ENCODE measurements around the gene PLD6.
"Not testable (repeated sequence)": the region's sequence is repeated elsewhere in the genome, so short reads cannot be mapped to it uniquely, and the experiment has no call there.

PLD6 gene

GRCh38 chr17:17206124-17206912, at the start of gene PLD6:
Gene PLD6 (minus strand): TSS chr17:17206333. CDS start chr17:17206286, 47 bp downstream.
- peak; percentile 87 for DNase-seq (ENCODE audit: low spot score)

DNA sequence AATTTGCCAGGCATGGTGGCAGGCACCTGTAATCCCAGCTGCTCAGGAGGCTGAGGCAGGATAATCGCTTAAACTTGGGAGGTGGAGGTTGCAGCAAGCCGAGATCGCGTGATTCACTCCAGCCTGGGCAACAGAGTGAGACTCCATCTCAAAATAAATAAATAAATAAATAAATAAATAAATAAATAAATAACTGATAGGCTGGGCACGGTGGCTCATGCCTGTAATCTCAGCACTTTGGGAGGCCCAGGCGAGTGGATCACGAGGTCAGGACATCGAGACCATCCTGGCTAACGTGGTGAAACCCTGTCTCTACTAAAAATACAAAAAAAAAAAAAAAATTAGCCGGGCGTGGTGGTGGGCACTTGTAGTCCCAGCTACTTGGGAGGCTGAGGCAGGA, 49.6 kb upstream of the PLD6 start:
- not testable (repeated sequence) for DNase-seq (ENCODE audit: low spot score)

DNA sequence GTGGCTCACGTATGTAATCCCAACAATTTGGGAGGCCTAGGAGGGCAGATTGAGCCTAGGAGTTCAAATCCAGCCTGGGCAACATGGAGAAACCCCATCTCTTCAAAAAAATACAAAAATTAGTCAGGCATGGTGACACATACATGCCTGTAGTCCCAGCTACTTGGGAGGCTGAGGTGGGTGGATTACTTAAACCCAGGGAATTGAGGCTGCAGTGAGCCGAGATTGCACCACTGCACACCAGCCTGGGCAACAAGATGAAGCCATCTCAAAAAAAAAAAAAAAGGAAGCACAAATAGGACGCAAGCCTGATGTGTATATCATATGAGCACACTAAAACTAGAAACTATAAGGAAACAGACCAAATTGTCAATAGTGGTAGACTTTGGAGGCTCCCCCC, 47.9 kb upstream of the PLD6 start:
- DNase-seq (ENCODE audit: low spot score) = no peak

GRCh38 chr17:17253406-17253805, 47.3 kb upstream of the PLD6 start:
- no peak for DNase-seq (ENCODE audit: low spot score)

- DNase-seq (ENCODE audit: low spot score) = no peak
Measured at GRCh38 chr17:17252149-17252661, 46.1 kb upstream of the PLD6 start.

DNA sequence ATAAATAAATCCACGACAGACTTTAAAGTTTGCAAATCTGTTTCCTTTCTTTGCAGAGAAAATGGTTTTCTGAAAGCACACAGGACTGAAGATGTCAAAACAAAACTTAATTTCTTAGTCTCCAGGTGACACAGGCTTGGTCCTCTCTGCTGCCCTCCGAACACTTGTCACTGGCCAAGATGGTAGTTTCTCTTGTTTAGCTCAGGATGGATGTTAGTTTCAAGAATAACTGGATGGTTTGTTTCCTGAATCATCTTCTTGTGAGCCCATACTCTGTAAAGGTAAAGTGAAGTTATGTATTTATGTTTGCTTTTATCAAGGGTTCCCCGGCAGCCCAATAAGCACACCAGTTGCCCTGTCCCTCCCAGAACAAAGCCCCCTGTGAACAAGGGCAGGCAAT, 40.7 kb upstream of the PLD6 start:
- DNase-seq (ENCODE audit: low spot score) = no peak

- no peak for DNase-seq (ENCODE audit: low spot score)
Measured at GRCh38 chr17:17243163-17243562, 37.0 kb upstream of the PLD6 start.

DNA sequence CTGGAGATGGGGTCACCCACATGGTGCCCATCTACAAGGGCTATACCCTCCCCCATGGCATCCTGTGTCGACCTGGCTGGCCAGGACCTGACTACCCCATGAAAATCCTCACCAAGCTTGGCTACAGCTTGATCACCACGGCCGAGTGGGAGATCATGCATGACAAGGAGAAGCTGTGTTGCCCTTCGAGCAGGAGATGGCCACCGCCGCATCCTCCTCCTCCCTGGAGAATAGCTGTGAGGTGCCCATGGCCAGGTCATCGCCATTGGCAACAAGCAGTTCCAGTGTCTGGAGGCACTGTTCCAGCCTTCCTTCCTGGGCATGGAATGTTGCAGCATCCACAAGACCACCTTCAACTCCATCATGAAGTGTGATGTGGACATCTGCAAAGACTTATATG, 36.1 kb upstream of the PLD6 start:
- DNase-seq (ENCODE audit: low spot score) = no peak

- DNase-seq (ENCODE audit: low spot score) = no peak
Measured at GRCh38 chr17:17241656-17242055, 35.5 kb upstream of the PLD6 start.

DNA sequence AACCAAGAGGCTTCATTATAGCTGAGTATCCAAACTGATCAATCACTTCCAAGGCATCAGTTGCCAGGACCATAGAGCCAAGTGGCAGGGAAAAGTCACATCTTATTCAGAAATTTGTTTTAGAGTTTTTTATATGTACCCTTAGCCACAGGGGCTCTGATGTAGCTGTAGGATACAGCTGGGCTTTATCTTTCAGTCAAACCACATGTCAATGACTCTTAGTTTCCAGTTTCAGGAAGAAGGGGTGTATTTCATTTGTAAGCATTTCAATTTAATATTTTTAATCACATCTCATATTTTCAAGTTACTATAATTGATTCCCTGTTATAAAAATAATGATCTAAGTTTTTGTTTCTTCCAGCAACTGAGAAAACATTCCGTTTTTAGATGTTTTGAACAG, 33.7 kb upstream of the PLD6 start:
- DNase-seq (ENCODE audit: low spot score) = no peak

GRCh38 chr17:17237026-17237799, 31.1 kb upstream of the PLD6 start, which contains the start of gene FLCN:
Gene FLCN (minus strand): TSS chr17:17237168. CDS start chr17:17228137, 9,031 bp downstream.
- DNase-seq (ENCODE audit: low spot score) = peak; percentile 75

GRCh38 chr17:17236295-17237025, 30.3 kb upstream of the PLD6 start:
- DNase-seq (ENCODE audit: low spot score) = peak; percentile 2

GRCh38 chr17:17235212-17236174, 29.4 kb upstream of the PLD6 start:
- DNase-seq (ENCODE audit: low spot score) = no peak

- no peak for DNase-seq (ENCODE audit: low spot score)
Measured at GRCh38 chr17:17232303-17232621, 26.1 kb upstream of the PLD6 start.

DNA sequence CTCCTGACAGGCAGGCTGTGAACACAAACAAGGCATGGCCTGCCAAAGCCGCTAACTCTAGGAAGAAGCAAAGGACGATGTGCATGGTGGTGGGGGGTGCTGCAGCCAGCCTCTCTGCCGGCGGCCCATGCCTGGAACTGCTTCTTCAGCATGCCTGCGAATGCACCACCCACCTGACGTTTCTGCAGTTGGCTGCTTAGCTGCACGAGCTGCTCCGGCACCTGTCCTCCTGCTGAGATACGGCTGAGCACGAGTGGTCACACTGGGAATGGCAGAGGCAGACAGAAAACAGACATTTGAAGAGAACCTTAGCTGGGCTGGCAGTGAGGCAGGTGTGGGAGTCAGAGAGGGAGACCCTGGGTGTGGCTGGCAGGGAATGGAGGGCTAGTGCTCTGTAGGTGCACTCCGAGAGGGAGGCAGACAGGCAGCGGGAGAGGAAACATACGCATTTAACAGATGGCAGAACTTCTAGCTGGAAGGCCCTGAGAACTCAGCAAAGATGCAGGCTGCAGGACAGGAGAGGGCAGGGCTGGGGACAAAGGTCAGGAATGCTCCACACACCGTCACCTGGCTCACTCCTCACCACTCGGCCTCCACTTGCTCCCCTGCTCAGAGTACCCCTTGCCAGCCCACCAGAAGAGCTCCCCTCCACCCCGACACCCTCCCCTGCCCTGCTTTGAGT, 25.6 kb upstream of the PLD6 start:
- no peak for DNase-seq (ENCODE audit: low spot score)

DNA sequence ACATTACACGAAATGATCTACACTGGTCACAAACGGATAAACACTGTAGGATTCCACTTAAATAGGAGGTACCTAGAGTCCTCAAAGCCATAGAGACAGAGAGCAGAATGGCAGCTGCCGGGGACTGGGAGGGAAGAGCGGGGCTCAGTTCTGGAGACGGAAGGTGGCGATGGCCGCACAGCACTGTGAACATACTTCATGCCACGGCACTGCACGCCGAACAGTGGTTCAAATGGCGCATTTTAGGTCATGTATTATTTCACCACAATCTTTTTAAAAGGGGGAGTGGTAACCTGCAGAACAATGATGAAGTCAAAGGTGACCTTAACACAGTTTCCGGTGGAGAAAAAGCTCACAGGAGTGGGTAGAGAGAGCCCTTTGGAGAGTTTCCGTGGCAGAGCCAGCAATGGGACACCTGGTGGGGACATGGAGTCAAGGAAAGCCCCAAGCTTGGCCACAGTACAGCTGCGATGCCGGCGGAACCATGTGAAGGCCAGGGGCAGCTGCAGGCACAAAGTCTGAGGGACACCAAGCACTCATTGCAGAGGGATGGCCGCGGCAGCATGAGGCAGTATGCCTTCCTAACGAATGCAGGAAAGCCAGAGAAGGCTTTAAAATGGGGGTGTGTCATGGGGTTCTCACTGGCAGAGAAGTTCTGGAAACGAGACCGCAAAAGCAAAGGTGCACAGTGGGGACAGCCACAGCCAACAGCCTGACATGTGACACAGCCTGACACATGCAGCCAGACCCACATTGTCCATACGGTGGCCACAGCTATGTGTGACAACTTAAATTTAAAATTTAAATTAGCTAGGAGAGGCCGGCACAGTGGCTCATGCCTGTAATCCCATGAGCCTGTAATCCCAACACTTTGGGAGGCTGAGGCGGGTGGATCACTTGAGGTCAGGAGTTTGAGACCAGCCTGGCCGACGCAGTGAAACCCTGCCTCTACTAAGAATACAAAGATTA, 23.6 kb upstream of the PLD6 start:
- no peak for DNase-seq (ENCODE audit: low spot score)

DNA sequence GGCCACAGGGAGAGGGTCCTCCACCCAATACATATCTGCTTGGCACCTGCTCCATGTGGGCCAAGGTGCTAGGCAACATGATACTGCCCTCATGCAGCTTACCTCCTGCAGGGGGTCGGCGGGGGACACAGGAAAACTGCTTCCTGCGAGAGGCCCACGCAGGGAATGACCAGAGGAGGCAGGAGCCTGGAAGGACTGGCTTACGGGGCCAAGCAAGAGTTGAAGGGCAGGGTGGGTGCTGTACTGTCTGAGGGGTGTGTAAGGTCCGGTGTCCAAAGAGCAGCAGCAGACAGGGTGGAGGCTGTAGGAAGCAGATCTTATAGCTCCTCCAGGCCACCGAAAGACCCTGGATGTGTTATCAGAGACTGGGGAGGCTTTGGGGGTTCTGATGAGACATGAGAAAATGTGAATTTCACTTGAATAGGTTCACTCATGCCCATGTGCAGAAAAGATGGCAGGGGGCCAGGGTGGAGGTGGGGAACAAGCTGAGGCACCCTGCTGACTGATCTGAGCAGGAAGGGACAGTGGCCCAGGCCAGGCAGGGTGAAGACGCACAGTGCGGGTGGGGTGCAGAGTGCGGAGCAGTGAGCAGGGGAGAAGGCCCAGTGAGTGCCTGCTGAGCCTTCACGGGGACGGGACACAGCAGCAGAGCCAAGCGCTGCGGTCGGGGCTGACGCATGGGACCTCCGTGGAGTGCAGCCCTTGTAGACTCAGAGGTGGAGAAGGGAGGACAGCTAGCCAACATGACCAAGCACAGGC, 22.6 kb upstream of the PLD6 start:
- DNase-seq (ENCODE audit: low spot score) = no peak

GRCh38 chr17:17227608-17228520, 21.7 kb upstream of the PLD6 start:
- DNase-seq (ENCODE audit: low spot score) = no peak

Measured in NAMALWA (cell line).